Measurements from ENCODE around the gene XIRP2.

GRCh38 chr2:167289651-167290410 is 401.6 kb downstream of the XIRP2 start:
- no peak for TF ChIP-seq HDGF (IDR thresholded peaks at IDR 0.05)
- no peak for TF ChIP-seq POLR2A (IDR thresholded peaks at IDR 0.05; ENCODE audit: low read depth, low read length)
